Measurements from ENCODE around the gene FOXRED1. TPM values are rescaled to one million over a fixed set of nuclear protein-coding genes. Genes with fewer than 3 reads are reported as not detected.

The FOXRED1 gene
- total RNA-seq, 1 donor from 2014 or later: 1.8 TPM

- DNase-seq (ENCODE audit: low spot score in 2 of 2): no peak
- no peak for TF ChIP-seq CTCF (IDR thresholded peaks at IDR 0.05)
- intact Hi-C loops (cut with DNase I): loop anchor here (10.0 kb wide), 1 partner anchor 637 kb away; the partner anchor contains the start of gene CHEK1
- no peaks in the 10 kb centered on the region for H3K9me3 ChIP-seq
- peaks cover 48 to 60% of the 10 kb centered on the region in 2 donors for H3K36me3 ChIP-seq
- H3K4me3 ChIP-seq: no peak overlapping the region
- no peaks in the 10 kb centered on the region for H3K4me1 ChIP-seq
- H3K27ac ChIP-seq: no peak overlapping the region
- H3K27me3 ChIP-seq: no peaks in the 10 kb centered on the region
These were observed 6.7 kb upstream of the FOXRED1 start for GRCh38 chr11:126262216-126262615.

- Histone ChIP-seq H3K27me3 (no peaks in the 10 kb centered on the region), H3K4me3 (no peak overlapping the region), H3K4me1 (peaks cover 0 to 7% of the 10 kb centered on the region in 2 donors), H3K9me3 (no peaks in the 10 kb centered on the region), H3K27ac (no peak overlapping the region), H3K36me3 (peaks cover 49 to 59% of the 10 kb centered on the region in 2 donors)
- no peak for DNase-seq (ENCODE audit: low spot score in 2 of 2)
- no peak for TF ChIP-seq CTCF (IDR thresholded peaks at IDR 0.05)
- intact Hi-C loops (cut with DNase I): loop anchor here (10.0 kb wide), 1 partner anchor 639 kb away; the partner anchor contains the start of gene CHEK1
These were observed 5.5 kb upstream of the FOXRED1 start for GRCh38 chr11:126263489-126263888.

GRCh38 chr11:126265811-126266210 is 3.1 kb upstream of the FOXRED1 start:
- Histone ChIP-seq H3K9me3 (no peaks in the 10 kb centered on the region), H3K27ac (no peak overlapping the region), H3K4me3 (no peak overlapping the region), H3K27me3 (no peaks in the 10 kb centered on the region), H3K36me3 (peaks cover 49 to 59% of the 10 kb centered on the region in 2 donors), H3K4me1 (peaks cover 0 to 13% of the 10 kb centered on the region in 2 donors)
- intact Hi-C loops (cut with DNase I): loop anchor here (5.0 to 10.0 kb wide), 4 partner anchors 91 to 1154 kb away; partner anchors contain the start of genes CHEK1, HYLS1, ST3GAL4 and TMEM218
- DNase-seq (ENCODE audit: low spot score in 2 of 2): no peak
- TF ChIP-seq CTCF (IDR thresholded peaks at IDR 0.05): no peak

- Histone ChIP-seq H3K9me3 (no peaks in the 10 kb centered on the region), H3K4me1 (peaks cover 0 to 13% of the 10 kb centered on the region in 2 donors), H3K27ac (peak overlapping the region; percentile 90 to 91), H3K36me3 (peaks cover 44 to 47% of the 10 kb centered on the region in 2 donors), H3K4me3 (peak overlapping the region; percentile 81 to 93), H3K27me3 (no peaks in the 10 kb centered on the region)
- TF ChIP-seq CTCF (IDR thresholded peaks at IDR 0.05): no peak
- DNase-seq (ENCODE audit: low spot score in 2 of 2): no peak
- intact Hi-C loops (cut with DNase I): loop anchor here (1.0 to 10.0 kb wide), 8 partner anchors 37 to 1155 kb away; partner anchors contain the start of genes CDON, CHEK1, DCPS and FAM118B
These were observed 1.3 kb upstream of the FOXRED1 start for GRCh38 chr11:126267650-126268049.

- intact Hi-C loops (cut with DNase I): loop anchor here (1.0 to 10.0 kb wide), 8 partner anchors 36 to 1156 kb away; partner anchors contain the start of genes CDON, CHEK1, DCPS and FAM118B
These were observed 620 bp upstream of the FOXRED1 start for GRCh38 chr11:126268361-126268707.

More at GRCh38 chr11:126268361-126268707, 620 bp upstream of the FOXRED1 start:
- Histone ChIP-seq H3K27ac (peak overlapping the region; percentile 90 to 91), H3K4me1 (peaks cover 0 to 13% of the 10 kb centered on the region in 2 donors), H3K27me3 (no peaks in the 10 kb centered on the region), H3K4me3 (peak overlapping the region; percentile 81 to 93), H3K9me3 (no peaks in the 10 kb centered on the region), H3K36me3 (peaks cover 39 to 46% of the 10 kb centered on the region in 2 donors)
- no peak for DNase-seq (ENCODE audit: low spot score in 2 of 2)
- no peak for TF ChIP-seq CTCF (IDR thresholded peaks at IDR 0.05)

All from ascending aorta (tissue), 2 donors.